Small intestine (tissue), 7 donors: Measurements from ENCODE around the gene PAQR4. TPM values are rescaled to one million over a fixed set of nuclear protein-coding genes. Genes with fewer than 3 reads are reported as not detected.

Experiments used
- DNase-seq, 2 donors: peaks; one replicate each; pipeline versions ENCODE4 v3.0.0 to v3.0.0-alpha.2; 2013
- FAIRE-seq: peaks from 2 replicates; lab custom pipeline; 2012; peaks lifted over from hg19 to GRCh38; lab: Jason Lieb, UNC
- H3K27ac ChIP-seq, 3 donors: one replicate each; pipeline ENCODE4 v1.5.1; 2013; ENCODE audit warnings: low read length in 2 of 3, mild to moderate bottlenecking in 2 of 3, control low read depth in 1 of 3, inconsistent platforms in 1 of 3, low read depth in 1 of 3, moderate library complexity in 1 of 3
- H3K27me3 ChIP-seq, 3 donors: one replicate each; pipeline ENCODE4 v1.6.1; 2013; ENCODE audit warnings: low read length in 3 of 3, inconsistent platforms in 1 of 3; ENCODE audit not compliant: control insufficient read depth in 3 of 3, insufficient read depth in 3 of 3
- H3K36me3 ChIP-seq, 3 donors: one replicate each; pipeline ENCODE4 v1.6.1; 2013; ENCODE audit warnings: low read length in 3 of 3, inconsistent platforms in 1 of 3, low read depth in 1 of 3, mild to moderate bottlenecking in 1 of 3, moderate library complexity in 1 of 3; ENCODE audit not compliant: control insufficient read depth in 3 of 3, insufficient read depth in 2 of 3
- H3K4me1 ChIP-seq, 3 donors: one replicate each; pipeline ENCODE4 v1.6.1; 2013; ENCODE audit warnings: low read length in 2 of 3, inconsistent platforms in 1 of 3, low read depth in 1 of 3, mild to moderate bottlenecking in 1 of 3, moderate library complexity in 1 of 3; ENCODE audit not compliant: control insufficient read depth in 3 of 3, insufficient read depth in 2 of 3
- H3K4me3 ChIP-seq, 3 donors: one replicate each; pipeline ENCODE4 v1.5.1; 2013; ENCODE audit warnings: low read length in 3 of 3, control low read depth in 1 of 3, inconsistent platforms in 1 of 3, low read depth in 1 of 3, mild to moderate bottlenecking in 1 of 3, moderate library complexity in 1 of 3
- H3K9me3 ChIP-seq, 2 donors: one replicate each; pipeline ENCODE4 v1.6.1; 2013; ENCODE audit warnings: low read depth in 1 of 2, low read length in 1 of 2; ENCODE audit not compliant: control insufficient read depth in 2 of 2, insufficient read depth in 1 of 2
- WGBS, 3 donors: extraction: QIAGEN DNeasy Blood & Tissue Kit; methylation state at CpG; one replicate each; pipeline ENCODE4 v1.1.7; 2013; 5-methylcytosine and 5-hydroxymethylcytosine counted together
- polyA plus RNA-seq, 4 donors: library from polyadenylated mRNA; stranded (reverse) in 3 of 4; unstranded in 1 of 4; fragments of 200-250 nt in 3 of 4; fragments of 120-200 nt in 1 of 4; gene quantifications; one replicate each; pipeline versions ENCODE4 v1.2.1 to v1.2.3, GENCODE V29; 2013
- donor health status: healthy with polysubstance abuse.
- donor health status: control.
- donor health status: control.
- donor health status: Bipolar disorder and iron deficiency.
- donor health status: healthy.

Gene PAQR4
- polyA plus RNA-seq, 4 donors = 1.4 to 19.4 (median 6.9) TPM

GRCh38 chr16:2988590-2989099 lies 19.5 kb downstream of the PAQR4 start:
- WGBS, 3 donors = 70 to 77% (median 73%) methylated on average over 8 of the region's 8 CpGs
- no peak for FAIRE-seq
- no peaks in the 10 kb centered on the region for H3K9me3 ChIP-seq
- H3K4me3 ChIP-seq = no peak overlapping the region
- peaks cover 0 to 11% (median 0%) of the 10 kb centered on the region in 3 donors for H3K36me3 ChIP-seq
- DNase-seq = no peak
- no peak overlapping the region for H3K27ac ChIP-seq
- H3K27me3 ChIP-seq = peaks cover 0 to 4% (median 0%) of the 10 kb centered on the region in 3 donors
- H3K4me1 ChIP-seq = no peaks in the 10 kb centered on the region

GRCh38 chr16:2990891-2991290 lies 21.7 kb downstream of the PAQR4 start:
- no peak for DNase-seq

GRCh38 chr16:2991566-2992261 lies 22.6 kb downstream of the PAQR4 start:
- H3K9me3 ChIP-seq = no peaks in the 10 kb centered on the region
- FAIRE-seq (no peak), DNase-seq (no peak)
- WGBS, 3 donors = 70 to 81% (median 72%) methylated on average over 11 to 12 of the region's 12 CpGs
- H3K27me3 ChIP-seq = peaks cover 0 to 4% (median 0%) of the 10 kb centered on the region in 3 donors
- no peak overlapping the region for H3K4me3 ChIP-seq
- no peaks in the 10 kb centered on the region for H3K4me1 ChIP-seq
- H3K36me3 ChIP-seq = peaks cover 0 to 15% (median 0%) of the 10 kb centered on the region in 3 donors
- H3K27ac ChIP-seq = no peak overlapping the region

More at GRCh38 chr16:2990891-2991290, 21.7 kb downstream of the PAQR4 start:
- Histone ChIP-seq H3K4me1 (no peaks in the 10 kb centered on the region), H3K36me3 (peaks cover 0 to 12% (median 0%) of the 10 kb centered on the region in 3 donors), H3K9me3 (no peaks in the 10 kb centered on the region), H3K27me3 (peaks cover 0 to 4% (median 0%) of the 10 kb centered on the region in 3 donors), H3K27ac (no peak overlapping the region), H3K4me3 (no peak overlapping the region)
- FAIRE-seq = no peak
- 44 to 66% (median 61%) methylated on average over 6 to 10 of the region's 10 CpGs for WGBS, 3 donors

- WGBS, 3 donors = 82 to 86% (median 84%) methylated on average over 12 to 14 of the region's 14 CpGs
- Histone ChIP-seq H3K36me3 (peaks cover 0 to 15% (median 0%) of the 10 kb centered on the region in 3 donors), H3K4me1 (no peaks in the 10 kb centered on the region), H3K4me3 (no peak overlapping the region), H3K9me3 (no peaks in the 10 kb centered on the region), H3K27me3 (peaks cover 0 to 4% (median 0%) of the 10 kb centered on the region in 3 donors), H3K27ac (no peak overlapping the region)
- FAIRE-seq (no peak), DNase-seq (no peak)
These were observed 23.4 kb downstream of the PAQR4 start for GRCh38 chr16:2992383-2993081.

- peaks cover 0 to 47% (median 0%) of the 10 kb centered on the region in 3 donors for H3K36me3 ChIP-seq
- WGBS, 3 donors = 77 to 93% (median 81%) methylated on average over 12 to 13 of the region's 13 CpGs
- FAIRE-seq (no peak), DNase-seq (no peak)
- H3K27ac ChIP-seq = no peak overlapping the region
- no peaks in the 10 kb centered on the region for H3K27me3 ChIP-seq
- H3K4me1 ChIP-seq = no peaks in the 10 kb centered on the region
- no peak overlapping the region for H3K4me3 ChIP-seq
- no peaks in the 10 kb centered on the region for H3K9me3 ChIP-seq
These were observed 27.1 kb downstream of the PAQR4 start for GRCh38 chr16:2996298-2996697.

GRCh38 chr16:2999929-3000328 lies 30.8 kb downstream of the PAQR4 start:
- DNase-seq (no peak), FAIRE-seq (no peak)
- WGBS, 3 donors = 88 to 93% (median 92%) methylated on average over 6 of the region's 6 CpGs
- Histone ChIP-seq H3K9me3 (no peaks in the 10 kb centered on the region), H3K4me1 (no peaks in the 10 kb centered on the region), H3K4me3 (no peak overlapping the region), H3K27me3 (no peaks in the 10 kb centered on the region), H3K36me3 (peaks cover 0 to 43% (median 0%) of the 10 kb centered on the region in 3 donors), H3K27ac (no peak overlapping the region)

- FAIRE-seq = no peak
- Histone ChIP-seq H3K27me3 (no peaks in the 10 kb centered on the region), H3K27ac (no peak overlapping the region), H3K4me1 (no peaks in the 10 kb centered on the region), H3K9me3 (no peaks in the 10 kb centered on the region), H3K4me3 (no peak overlapping the region), H3K36me3 (peaks cover 0 to 43% (median 0%) of the 10 kb centered on the region in 3 donors)
- WGBS, 3 donors = 76 to 87% (median 84%) methylated on average over 4 of the region's 4 CpGs
- no peak for DNase-seq
These were observed 31.4 kb downstream of the PAQR4 start for GRCh38 chr16:3000540-3000939.

- Histone ChIP-seq H3K27ac (no peak overlapping the region), H3K4me1 (no peaks in the 10 kb centered on the region), H3K27me3 (no peaks in the 10 kb centered on the region), H3K9me3 (no peaks in the 10 kb centered on the region), H3K4me3 (no peak overlapping the region), H3K36me3 (peaks cover 0 to 48% (median 0%) of the 10 kb centered on the region in 3 donors)
- FAIRE-seq (no peak), DNase-seq (no peak)
- 79 to 91% (median 90%) methylated on average over 12 of the region's 12 CpGs for WGBS, 3 donors
These were observed 32.2 kb downstream of the PAQR4 start for GRCh38 chr16:3001316-3001715.
